GM12878 (cell line): ENCODE data around the gene GFRA1.

Experiments
- ATF2 ChIP-seq: IDR thresholded peaks from 2 replicates; pipeline ENCODE4 v1.6.1; 2012; ENCODE audit warnings: low read length, inconsistent platforms
- EP300 ChIP-seq, 2 experiments: fragments of 150-350 bp in 1 of 2; IDR thresholded peaks; 2 replicates each; pipeline ENCODE4 v1.6.1; 2011 to 2012; ENCODE audit warnings: low read depth in 2 of 2, low read length in 2 of 2, borderline replicate concordance in 1 of 2, improper control_type of control experiment in 1 of 2, inconsistent platforms in 1 of 2; ENCODE audit not compliant: control insufficient read depth in 1 of 2
- HDAC2 ChIP-seq: fragments of 200-600 bp; sonication (generic); IDR thresholded peaks from 2 replicates; pipeline ENCODE4 v1.6.1; 2017
- KDM1A ChIP-seq: fragments of 200-600 bp; sonication (generic); IDR thresholded peaks from 2 replicates; pipeline ENCODE4 v1.6.1; 2016; ENCODE audit warnings: borderline replicate concordance
- MXI1 ChIP-seq: fragments of 150-350 bp; IDR thresholded peaks from 2 replicates; pipeline ENCODE4 v1.6.1; 2011; ENCODE audit warnings: low read depth, mild to moderate bottlenecking, inconsistent platforms, low read length, improper control_type of control experiment
- NRF1 ChIP-seq: conservative IDR thresholded peaks from 2 replicates; pipeline ENCODE4 v1.6.1; 2011; ENCODE audit warnings: mild to moderate bottlenecking, low read depth, low read length, improper control_type of control experiment
- POLR2AphosphoS2 ChIP-seq: IDR thresholded peaks from 2 replicates; pipeline ENCODE4 v1.6.1; 2011; ENCODE audit warnings: low read depth, mild to moderate bottlenecking, low read length, improper control_type of control experiment, moderate library complexity
- SMC3 ChIP-seq: IDR thresholded peaks from 2 replicates; pipeline ENCODE4 v1.6.1; 2011; ENCODE audit warnings: low read length, improper control_type of control experiment, borderline replicate concordance
- SPI1 ChIP-seq: IDR thresholded peaks from 2 replicates; pipeline ENCODE4 v1.6.1; 2011; ENCODE audit warnings: low read depth, mild to moderate bottlenecking, low read length, moderate library complexity, borderline replicate concordance; ENCODE audit not compliant: insufficient read depth
- SREBF1 ChIP-seq: IDR thresholded peaks from 2 replicates; pipeline ENCODE4 v1.6.1; 2012; ENCODE audit warnings: mild to moderate bottlenecking, low read length
- TCF12 ChIP-seq: IDR thresholded peaks from 2 replicates; pipeline ENCODE4 v1.6.1; 2011; ENCODE audit warnings: low read depth, mild to moderate bottlenecking, low read length
- TF ChIP-seq, protein P1 (sequence below): IDR thresholded peaks from 2 replicates; pipeline ENCODE4 v1.6.1; 2011; ENCODE audit warnings: low read depth, mild to moderate bottlenecking, low read length, moderate library complexity, borderline replicate concordance; ENCODE audit errors: extremely low read depth
- TF ChIP-seq, protein P2 (sequence below), 3 experiments: IDR thresholded peaks in 2 of 3; conservative IDR thresholded peaks in 1 of 3; 2 replicates each; pipeline ENCODE4 v1.5.1; 2011; ENCODE audit warnings: low read depth in 3 of 3, low read length in 3 of 3, mild to moderate bottlenecking in 3 of 3, control low read depth in 2 of 3, moderate library complexity in 2 of 3, inconsistent platforms in 1 of 3, mixed read lengths in 1 of 3; ENCODE audit not compliant: control insufficient read depth in 2 of 3, insufficient read depth in 1 of 3; ENCODE audit errors: extremely low read depth in 1 of 3
- TF ChIP-seq, protein P3 (sequence below): fragments of 450-650 bp; IDR thresholded peaks from 2 replicates; pipeline ENCODE4 v1.6.1; 2017; ENCODE audit warnings: mild to moderate bottlenecking

DNA sequence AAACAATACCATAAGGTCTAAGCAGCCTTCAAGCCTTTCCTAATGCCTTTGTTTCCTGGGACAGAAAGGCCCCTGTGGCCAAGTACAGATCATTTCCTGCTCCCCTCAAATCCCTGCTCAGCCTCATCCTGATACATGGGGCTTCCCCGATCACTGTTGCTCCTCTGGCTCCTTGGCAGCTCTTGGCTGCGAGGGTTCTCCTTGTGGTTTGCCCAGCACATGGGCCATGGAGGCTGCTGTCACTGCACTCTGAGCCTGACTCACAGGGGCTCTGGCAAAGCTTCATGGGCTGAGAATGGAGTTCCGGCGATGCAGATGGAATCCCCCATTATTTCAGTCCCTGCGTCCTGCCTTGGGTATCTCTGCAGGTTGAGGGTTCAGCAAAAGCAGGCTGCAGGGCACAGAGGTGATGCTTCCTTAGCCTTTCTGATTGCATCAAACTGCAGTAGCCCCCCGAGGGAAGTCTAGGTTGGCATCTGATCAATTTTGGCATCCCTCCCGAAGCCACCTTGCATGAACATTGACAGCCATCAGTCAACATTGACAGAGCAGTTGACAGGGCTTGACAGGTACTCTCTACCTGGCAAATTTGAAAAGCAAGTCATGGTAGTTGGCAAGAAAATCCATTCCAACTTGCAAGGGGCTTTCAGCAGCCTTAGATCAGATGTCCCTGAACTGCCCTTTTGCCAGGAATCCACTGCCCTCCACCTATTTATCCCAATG lies 168.6 kb downstream of the GFRA1 start:
- TF ChIP-seq MXI1 (no peak), POLR2AphosphoS2 (no peak), SMC3 (no peak), NRF1 (no peak), HDAC2 (no peak), ATF2 (no peak), EP300 (IDR thresholded peaks at IDR 0.05; ENCODE audit: borderline replicate concordance in 1 of 2, control insufficient read depth in 1 of 2, low read depth in 2 of 2, low read length in 2 of 2) (no peak), KDM1A (no peak), SREBF1 (no peak), TCF12 (no peak), SPI1 (no peak)
- TF ChIP-seq, protein P1, sequence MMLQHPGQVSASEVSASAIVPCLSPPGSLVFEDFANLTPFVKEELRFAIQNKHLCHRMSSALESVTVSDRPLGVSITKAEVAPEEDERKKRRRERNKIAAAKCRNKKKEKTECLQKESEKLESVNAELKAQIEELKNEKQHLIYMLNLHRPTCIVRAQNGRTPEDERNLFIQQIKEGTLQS = no peak
- TF ChIP-seq, protein P2, sequence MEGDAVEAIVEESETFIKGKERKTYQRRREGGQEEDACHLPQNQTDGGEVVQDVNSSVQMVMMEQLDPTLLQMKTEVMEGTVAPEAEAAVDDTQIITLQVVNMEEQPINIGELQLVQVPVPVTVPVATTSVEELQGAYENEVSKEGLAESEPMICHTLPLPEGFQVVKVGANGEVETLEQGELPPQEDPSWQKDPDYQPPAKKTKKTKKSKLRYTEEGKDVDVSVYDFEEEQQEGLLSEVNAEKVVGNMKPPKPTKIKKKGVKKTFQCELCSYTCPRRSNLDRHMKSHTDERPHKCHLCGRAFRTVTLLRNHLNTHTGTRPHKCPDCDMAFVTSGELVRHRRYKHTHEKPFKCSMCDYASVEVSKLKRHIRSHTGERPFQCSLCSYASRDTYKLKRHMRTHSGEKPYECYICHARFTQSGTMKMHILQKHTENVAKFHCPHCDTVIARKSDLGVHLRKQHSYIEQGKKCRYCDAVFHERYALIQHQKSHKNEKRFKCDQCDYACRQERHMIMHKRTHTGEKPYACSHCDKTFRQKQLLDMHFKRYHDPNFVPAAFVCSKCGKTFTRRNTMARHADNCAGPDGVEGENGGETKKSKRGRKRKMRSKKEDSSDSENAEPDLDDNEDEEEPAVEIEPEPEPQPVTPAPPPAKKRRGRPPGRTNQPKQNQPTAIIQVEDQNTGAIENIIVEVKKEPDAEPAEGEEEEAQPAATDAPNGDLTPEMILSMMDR (IDR thresholded peaks at IDR 0.05 in 2 of 3, conservative IDR thresholded peaks at IDR 0.05 in 1 of 3; ENCODE audit: control insufficient read depth in 2 of 3, extremely low read depth in 1 of 3, insufficient read depth in 1 of 3, low read depth in 3 of 3, low read length in 3 of 3) = no peak
- TF ChIP-seq, protein P3, sequence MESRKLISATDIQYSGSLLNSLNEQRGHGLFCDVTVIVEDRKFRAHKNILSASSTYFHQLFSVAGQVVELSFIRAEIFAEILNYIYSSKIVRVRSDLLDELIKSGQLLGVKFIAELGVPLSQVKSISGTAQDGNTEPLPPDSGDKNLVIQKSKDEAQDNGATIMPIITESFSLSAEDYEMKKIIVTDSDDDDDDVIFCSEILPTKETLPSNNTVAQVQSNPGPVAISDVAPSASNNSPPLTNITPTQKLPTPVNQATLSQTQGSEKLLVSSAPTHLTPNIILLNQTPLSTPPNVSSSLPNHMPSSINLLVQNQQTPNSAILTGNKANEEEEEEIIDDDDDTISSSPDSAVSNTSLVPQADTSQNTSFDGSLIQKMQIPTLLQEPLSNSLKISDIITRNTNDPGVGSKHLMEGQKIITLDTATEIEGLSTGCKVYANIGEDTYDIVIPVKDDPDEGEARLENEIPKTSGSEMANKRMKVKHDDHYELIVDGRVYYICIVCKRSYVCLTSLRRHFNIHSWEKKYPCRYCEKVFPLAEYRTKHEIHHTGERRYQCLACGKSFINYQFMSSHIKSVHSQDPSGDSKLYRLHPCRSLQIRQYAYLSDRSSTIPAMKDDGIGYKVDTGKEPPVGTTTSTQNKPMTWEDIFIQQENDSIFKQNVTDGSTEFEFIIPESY = no peak
